Heart left ventricle (tissue), 13 donors: ENCODE data around the gene CD96.

Source experiments
- POLR2A ChIP-seq, 2 donors: fragments of 450-650 bp; IDR thresholded peaks; one replicate each; pipeline ENCODE4 v1.6.1; 2017; ENCODE audit warnings: antibody characterized with exemption in 2 of 2, mild to moderate bottlenecking in 2 of 2, moderate library complexity in 2 of 2
- TF ChIP-seq, protein P1 (sequence below), 12 donors: fragments of 200-600 bp; sonication (generic) in 4 of 12; IDR thresholded peaks; one replicate each; pipeline versions ENCODE4 v1.5.0 to v1.8.0; 2018 to 2022; ENCODE audit warnings: antibody characterized with exemption in 12 of 12, mild to moderate bottlenecking in 5 of 12
- donor health status: ischemic (EF 13 %, LVEDD 7.1; RV severe dilation, severe dysfunction).
- donor health status: DM: no; HTN: yes; CAD: no.
- donor health status: DM: no; HTN: no; CAD: no.
- donor health status: ischemic (EF 25% LVEDD 6.9; RV normal size, moderate dysfunction).
- donor health status: ischemic (EF 25% LVEDD 5.7; RV mildly dilated, moderate dysfunction).
- donor health status: ischemic (EF 35%, LVEDD 5.7; RV mildly dilated, moderate dysfunction).
- donor health status: nonischemic (EF 11% LVEDD 7.7; RV severe dilation, severe dysfunction).
- donor health status: DM: yes; HTN: yes; CAD: no.
- donor health status: PGD.
- donor health status: ischemic (EF 29% LVEDD 5.4; RV normal size, mild dysfunction).
- donor health status: nonischemic (EF 23%, LVEDD 6.1; RV moderate dilation, normal function).

- TF ChIP-seq, protein P1, sequence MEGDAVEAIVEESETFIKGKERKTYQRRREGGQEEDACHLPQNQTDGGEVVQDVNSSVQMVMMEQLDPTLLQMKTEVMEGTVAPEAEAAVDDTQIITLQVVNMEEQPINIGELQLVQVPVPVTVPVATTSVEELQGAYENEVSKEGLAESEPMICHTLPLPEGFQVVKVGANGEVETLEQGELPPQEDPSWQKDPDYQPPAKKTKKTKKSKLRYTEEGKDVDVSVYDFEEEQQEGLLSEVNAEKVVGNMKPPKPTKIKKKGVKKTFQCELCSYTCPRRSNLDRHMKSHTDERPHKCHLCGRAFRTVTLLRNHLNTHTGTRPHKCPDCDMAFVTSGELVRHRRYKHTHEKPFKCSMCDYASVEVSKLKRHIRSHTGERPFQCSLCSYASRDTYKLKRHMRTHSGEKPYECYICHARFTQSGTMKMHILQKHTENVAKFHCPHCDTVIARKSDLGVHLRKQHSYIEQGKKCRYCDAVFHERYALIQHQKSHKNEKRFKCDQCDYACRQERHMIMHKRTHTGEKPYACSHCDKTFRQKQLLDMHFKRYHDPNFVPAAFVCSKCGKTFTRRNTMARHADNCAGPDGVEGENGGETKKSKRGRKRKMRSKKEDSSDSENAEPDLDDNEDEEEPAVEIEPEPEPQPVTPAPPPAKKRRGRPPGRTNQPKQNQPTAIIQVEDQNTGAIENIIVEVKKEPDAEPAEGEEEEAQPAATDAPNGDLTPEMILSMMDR (IDR thresholded peaks at IDR 0.05): no peak
- no peak for TF ChIP-seq POLR2A (IDR thresholded peaks at IDR 0.05)
Observed at GRCh38 chr3:111595232-111595631, 53.2 kb downstream of the CD96 start, which contains the start of gene ZBED2.
